22Rv1 (cell line): ENCODE measurements around the gene CFHR2.
"Not testable (repeated sequence)": the region's sequence is repeated elsewhere in the genome, so short reads cannot be mapped to it uniquely, and the experiment has no call there.

Experiments used
- H3K27ac ChIP-seq: fragments of 450-650 bp; 2 replicates; pipeline ENCODE4 v1.5.1; 2017
- ZFX ChIP-seq: fragments of 450-650 bp; IDR thresholded peaks from 2 replicates; pipeline ENCODE4 v1.6.1; 2017; ENCODE audit warnings: antibody characterized with exemption, borderline replicate concordance
- TF ChIP-seq, protein P1 (sequence below): fragments of 450-650 bp; IDR thresholded peaks from 2 replicates; pipeline ENCODE4 v1.5.1; 2017; ENCODE audit warnings: mild to moderate bottlenecking

CFHR2 gene

DNA sequence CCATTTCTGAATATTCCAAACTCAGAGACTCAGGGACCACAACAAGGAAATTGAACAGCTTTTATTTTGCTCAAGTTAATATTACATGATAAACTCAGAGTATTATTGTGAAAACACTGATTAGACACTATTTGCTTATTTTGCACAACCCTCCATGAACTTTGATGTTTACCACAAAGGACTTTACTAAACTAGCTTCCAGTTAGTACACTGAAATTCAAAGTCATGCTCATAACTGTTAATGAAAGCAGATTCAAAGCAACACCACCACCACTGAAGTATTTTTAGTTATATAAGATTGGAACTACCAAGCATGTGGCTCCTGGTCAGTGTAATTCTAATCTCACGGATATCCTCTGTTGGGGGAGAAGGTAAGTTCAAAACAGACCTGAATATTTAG lies at the start of gene CFHR2:
CFHR2 (plus strand) TSS at position 171 of the 400 bp plus-strand sequence; CDS start at position 314, 143 bp downstream.
- H3K27ac ChIP-seq: not testable (repeated sequence)

DNA sequence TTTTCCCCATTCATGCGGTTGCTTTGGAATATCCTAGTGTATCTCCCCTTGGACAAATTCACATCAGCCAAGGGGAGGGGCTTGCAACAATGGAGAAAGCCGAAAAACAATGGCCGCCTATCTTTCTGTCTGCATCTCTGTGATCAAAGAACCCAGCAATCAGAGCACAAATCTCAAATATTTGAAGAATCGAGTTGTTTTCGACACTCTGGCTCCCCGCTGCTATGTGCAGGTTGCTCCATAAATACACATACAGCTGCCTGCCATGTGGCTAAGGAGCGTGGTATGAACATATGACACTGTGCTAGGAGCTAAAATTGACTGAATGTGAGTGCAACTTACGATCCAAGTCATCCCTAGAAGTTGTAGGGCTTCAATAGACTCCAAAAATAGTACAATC lies 47.2 kb upstream of the CFHR2 start:
- TF ChIP-seq, protein P1, sequence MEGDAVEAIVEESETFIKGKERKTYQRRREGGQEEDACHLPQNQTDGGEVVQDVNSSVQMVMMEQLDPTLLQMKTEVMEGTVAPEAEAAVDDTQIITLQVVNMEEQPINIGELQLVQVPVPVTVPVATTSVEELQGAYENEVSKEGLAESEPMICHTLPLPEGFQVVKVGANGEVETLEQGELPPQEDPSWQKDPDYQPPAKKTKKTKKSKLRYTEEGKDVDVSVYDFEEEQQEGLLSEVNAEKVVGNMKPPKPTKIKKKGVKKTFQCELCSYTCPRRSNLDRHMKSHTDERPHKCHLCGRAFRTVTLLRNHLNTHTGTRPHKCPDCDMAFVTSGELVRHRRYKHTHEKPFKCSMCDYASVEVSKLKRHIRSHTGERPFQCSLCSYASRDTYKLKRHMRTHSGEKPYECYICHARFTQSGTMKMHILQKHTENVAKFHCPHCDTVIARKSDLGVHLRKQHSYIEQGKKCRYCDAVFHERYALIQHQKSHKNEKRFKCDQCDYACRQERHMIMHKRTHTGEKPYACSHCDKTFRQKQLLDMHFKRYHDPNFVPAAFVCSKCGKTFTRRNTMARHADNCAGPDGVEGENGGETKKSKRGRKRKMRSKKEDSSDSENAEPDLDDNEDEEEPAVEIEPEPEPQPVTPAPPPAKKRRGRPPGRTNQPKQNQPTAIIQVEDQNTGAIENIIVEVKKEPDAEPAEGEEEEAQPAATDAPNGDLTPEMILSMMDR: no peak
- no peak for TF ChIP-seq ZFX
- H3K27ac ChIP-seq: no peak overlapping the region

DNA sequence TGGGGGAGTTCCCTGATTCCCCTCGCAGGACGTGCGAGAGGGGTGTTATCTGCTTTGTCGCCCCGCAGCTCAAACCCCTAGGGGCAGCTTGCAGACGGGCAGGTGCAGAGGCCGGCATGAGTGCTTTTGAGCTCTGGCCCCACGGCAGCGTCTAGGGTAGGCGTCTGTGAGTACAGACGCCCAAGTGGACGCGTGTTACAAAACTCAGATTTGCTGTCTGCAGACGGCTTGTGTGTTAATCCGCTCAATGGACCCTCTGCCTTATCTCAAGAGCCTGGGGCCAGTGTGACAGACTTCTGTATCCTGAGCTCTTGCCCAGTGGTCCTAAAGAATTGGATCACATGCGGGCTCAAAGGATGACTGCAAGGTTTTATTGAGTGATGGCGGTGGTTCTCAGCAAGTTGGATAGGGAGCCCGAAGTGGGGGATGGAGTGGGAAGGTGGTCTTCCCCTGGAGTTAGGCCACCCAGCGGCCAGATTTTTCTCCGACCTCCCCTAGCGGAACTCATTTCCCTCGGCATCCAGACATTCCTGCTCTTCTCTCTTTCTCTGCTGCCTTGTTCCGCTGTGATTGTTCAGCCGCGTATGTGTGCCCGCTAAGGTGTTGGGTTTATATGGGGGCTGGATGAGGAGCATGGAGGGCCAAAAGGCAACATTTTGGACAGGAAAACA lies 46.2 kb upstream of the CFHR2 start:
- H3K27ac ChIP-seq: no peak overlapping the region
- no peak for TF ChIP-seq ZFX
- TF ChIP-seq, protein P1: no peak

DNA sequence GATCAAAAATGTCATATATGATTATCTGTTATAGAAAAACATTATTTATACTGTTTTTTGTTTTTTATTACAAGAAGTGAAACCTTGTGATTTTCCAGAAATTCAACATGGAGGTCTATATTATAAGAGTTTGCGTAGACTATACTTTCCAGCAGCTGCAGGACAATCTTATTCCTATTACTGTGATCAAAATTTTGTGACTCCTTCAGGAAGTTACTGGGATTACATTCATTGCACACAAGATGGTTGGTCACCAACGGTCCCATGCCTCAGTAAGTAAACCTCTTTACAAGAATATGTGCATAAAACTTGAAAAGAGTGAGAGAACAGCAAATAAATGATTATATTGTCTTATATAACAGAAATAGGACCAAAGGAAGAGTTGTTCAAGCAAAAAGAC lies 41.2 kb upstream of the CFHR2 start:
- TF ChIP-seq, protein P1: 0 out of 2 replicates have a peak, but pooled peaks have one; percentile 10
- TF ChIP-seq ZFX: no peak
- H3K27ac ChIP-seq: no peak overlapping the region

DNA sequence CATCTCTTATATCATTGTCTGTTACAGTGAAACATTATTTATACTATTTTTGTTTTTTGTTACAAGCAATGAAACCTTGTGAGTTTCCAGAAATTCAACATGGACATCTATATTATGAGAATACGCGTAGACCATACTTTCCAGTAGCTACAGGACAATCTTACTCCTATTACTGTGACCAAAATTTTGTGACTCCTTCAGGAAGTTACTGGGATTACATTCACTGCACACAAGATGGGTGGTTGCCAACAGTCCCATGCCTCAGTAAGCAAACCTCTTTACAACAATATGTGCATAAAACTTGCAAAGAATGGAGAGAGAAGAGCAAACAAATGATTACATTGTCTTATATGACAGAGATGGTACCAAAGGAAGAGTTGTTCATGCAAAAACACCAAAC lies 33.3 kb upstream of the CFHR2 start:
- H3K27ac ChIP-seq: no peak overlapping the region
- TF ChIP-seq, protein P1: no peak; the same call in 1 of the 2 replicates
- TF ChIP-seq ZFX: no peak

DNA sequence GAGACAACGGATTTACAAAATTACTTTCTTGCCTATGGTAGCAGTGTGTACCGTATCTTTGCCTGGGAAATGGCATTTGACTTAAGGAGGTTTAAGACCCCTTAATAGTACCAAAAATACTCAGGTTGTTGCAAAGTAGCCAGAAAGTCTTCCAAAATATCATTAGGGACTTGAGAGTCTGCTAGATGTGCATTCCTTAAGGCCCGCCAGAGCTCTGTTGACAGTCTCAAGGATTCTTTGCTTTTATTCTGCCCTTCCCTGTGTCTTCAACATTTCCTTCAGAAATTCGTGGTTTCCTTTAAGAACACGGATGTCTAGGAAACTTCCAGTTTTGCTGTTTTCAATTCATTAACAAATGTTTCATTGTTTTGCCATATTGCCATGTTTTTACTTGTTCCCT lies 31.3 kb upstream of the CFHR2 start:
- H3K27ac ChIP-seq: not testable (repeated sequence)

DNA sequence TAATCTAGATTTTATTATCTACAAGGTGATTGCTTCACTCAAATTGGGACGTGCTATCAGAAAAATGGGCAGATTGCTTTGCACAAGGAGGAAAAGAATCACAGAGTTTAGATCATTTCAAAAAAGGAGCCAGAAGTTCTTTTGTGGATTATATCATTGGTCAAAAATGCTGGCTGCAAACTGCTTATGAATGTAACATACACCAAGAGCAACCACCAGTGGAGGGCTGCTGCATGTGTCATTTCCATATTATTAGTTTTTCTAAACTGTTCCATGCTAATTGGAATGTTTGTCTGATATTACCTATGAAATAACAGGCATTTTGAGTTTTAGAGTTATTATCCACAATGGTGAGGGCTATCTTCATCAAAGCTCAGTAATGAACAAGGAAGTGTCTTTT lies 16.7 kb upstream of the CFHR2 start:
- not testable (repeated sequence) for H3K27ac ChIP-seq

DNA sequence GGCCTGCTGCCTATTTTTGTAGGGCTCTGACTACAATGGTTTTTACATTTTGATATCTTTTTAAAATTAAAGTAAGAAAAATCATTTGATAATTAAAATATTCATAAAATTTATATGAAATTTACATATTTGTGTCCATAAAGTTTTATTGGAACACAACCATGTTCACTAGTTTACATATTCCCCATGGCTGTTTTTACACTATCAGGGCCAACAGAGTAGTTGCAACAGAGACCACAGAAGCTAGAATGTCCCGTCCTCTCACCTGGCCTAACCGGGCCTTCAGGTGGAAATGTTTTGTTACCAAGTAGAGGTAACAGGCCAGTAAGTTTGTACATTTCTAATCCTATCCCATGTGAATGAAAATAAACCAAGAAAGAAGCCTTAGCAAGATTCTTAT lies 10.7 kb upstream of the CFHR2 start:
- H3K27ac ChIP-seq: not testable (repeated sequence)

DNA sequence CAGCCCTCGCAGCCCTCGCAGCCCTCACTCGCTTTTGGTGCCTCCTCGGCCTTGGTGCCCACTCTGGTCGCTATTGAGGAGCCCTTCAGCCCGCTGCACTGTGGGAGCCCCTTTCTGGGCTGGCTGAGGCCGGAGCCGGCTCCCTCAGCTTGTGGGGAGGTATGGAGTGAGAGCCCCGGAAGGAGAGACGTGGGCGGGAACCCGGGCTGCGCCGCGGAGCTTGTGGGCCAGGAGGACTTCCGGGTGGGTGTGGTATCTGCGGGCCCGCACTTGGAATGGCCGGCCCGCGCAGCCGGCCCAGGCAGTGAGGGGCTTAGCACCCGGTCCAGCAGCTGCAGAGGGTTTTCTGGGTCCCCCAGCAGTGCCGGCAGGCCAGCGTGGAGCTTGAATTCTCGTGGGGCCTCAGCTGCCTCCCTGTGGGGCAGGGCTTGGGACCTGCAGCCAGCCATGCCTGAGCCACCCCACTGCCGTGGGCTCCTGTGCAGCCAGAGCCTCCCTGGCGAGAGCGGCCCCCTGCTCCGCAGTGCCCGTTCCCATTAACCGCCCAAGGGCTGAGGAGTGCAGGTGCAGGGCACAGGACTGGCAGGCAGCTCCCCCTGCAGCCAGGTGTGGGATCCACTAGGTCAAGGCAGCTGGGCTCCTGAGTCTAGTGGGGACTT lies 9.9 kb upstream of the CFHR2 start:
- H3K27ac ChIP-seq: no peak overlapping the region
- no peak for TF ChIP-seq ZFX
- TF ChIP-seq, protein P1: no peak

DNA sequence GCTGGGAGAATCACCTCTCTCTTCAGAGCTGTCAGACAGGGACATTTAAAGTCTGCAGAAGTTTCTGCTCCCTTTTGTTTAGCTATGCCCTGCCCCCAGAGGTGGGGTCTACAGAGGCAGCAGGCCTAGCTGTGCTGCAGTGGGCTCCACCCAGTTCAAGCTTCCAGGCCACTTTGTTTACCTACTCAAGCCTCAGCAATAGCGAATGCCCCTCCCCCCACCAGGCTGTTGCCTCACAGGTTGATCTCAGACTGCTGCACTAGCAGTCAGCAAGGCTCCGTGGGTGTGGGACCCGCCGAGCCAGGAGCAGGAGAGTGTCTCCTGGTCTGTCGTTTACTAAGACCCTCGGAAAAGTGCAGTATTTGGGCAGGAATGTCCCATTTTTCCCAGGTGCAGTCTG lies 2.1 kb upstream of the CFHR2 start:
- not testable (repeated sequence) for H3K27ac ChIP-seq
